Measurements from ENCODE around the gene MMP28. TPM values are rescaled to one million over a fixed set of nuclear protein-coding genes. Genes with fewer than 3 reads are reported as not detected.

Gene MMP28
- total and polyA plus RNA-seq, 2 of the 4 experiments (the other 2 are of a cell fraction) = 0.18 TPM; not detected in 1

DNA sequence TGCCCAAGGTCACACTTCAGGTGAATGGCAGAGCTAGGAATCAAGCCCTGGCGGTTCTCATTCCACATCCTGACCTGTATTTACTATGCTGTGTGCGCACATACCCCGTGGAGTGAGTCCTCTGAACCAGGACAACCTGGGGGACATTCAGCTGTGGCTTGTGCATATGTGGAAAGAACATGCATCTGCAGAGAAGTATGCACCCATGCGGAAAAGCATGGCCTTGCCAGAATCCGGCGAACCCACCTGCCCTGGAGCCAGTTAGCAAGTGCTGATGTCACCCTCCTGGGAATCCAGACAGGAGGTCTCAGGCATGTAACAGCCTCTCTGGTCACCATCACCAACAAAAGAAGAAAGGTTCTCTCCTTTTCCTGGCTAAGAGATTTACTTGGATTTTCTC is 62.1 kb downstream of the MMP28 start:
- ATAC-seq (ENCODE audit: low read depth) (no peak), DNase-seq (no peak)
- Histone ChIP-seq H2BK20ac (ENCODE audit: low read depth, low read length) (no peak overlapping the region), H3K9me3 (ENCODE audit: control insufficient read depth, insufficient read depth, low read length) (no peaks in the 10 kb centered on the region), H2AFZ (replicated peaks; ENCODE audit: low read length, poor library complexity) (no peak overlapping the region), H3K4me2 (ENCODE audit: low read depth, low read length) (no peak overlapping the region), H3K23ac (ENCODE audit: low read depth, low read length) (no peak overlapping the region), H2AK5ac (ENCODE audit: low read depth, low read length) (no peak overlapping the region), H4K91ac (ENCODE audit: insufficient read depth, low read depth, low read length) (no peak overlapping the region), H3K4me3 (ENCODE audit: insufficient read depth, low read depth, low read length) (no peak overlapping the region), H3K27ac (ENCODE audit: insufficient read depth, low read length) (no peak overlapping the region), H2BK15ac (ENCODE audit: low read depth, low read length) (no peak overlapping the region), H3K9ac (ENCODE audit: low read depth, low read length) (no peak overlapping the region), H4K8ac (ENCODE audit: low read depth in 2 of 2, low read length in 2 of 2) (no peak overlapping the region), H2BK5ac (ENCODE audit: low read depth, low read length, poor library complexity, severe bottlenecking) (no peak overlapping the region), H4K20me1 (ENCODE audit: insufficient read depth, low read length) (0 out of 2 replicates have a peak, but pooled peaks cover 3% of the 10 kb centered on the region), H3K27me3 (ENCODE audit: control insufficient read depth, insufficient read depth, low read length) (peaks cover 2% of the 10 kb centered on the region; the same call in 1 of the 2 replicates), H3K56ac (ENCODE audit: extremely low read depth, insufficient read depth, low read length) (no peak overlapping the region), H3K18ac (ENCODE audit: low read depth, low read length) (no peak overlapping the region), H3K4ac (ENCODE audit: low read depth, low read length) (no peak overlapping the region), H4K5ac (ENCODE audit: low read depth, low read length) (no peak overlapping the region), H2AK9ac (replicated peaks; ENCODE audit: low read depth, low read length, poor library complexity) (no peak overlapping the region), H3K14ac (replicated peaks; ENCODE audit: low read depth, low read length) (no peak overlapping the region), H3K36me3 (ENCODE audit: control insufficient read depth, insufficient read depth, low read length) (no peaks in the 10 kb centered on the region), H3K4me1 (ENCODE audit: control insufficient read depth, insufficient read depth, low read length) (peaks cover 3% of the 10 kb centered on the region), H3K9me1 (ENCODE audit: insufficient read depth, low read length) (peaks cover 4% of the 10 kb centered on the region; the same call in 1 of the 2 replicates), H2BK120ac (ENCODE audit: low read depth, low read length) (no peak overlapping the region), H3K79me1 (ENCODE audit: low read depth in 1 of 2, low read length in 2 of 2) (peaks cover 0 to 2% of the 10 kb centered on the region in 2 experiments; a peak in 1 of 4 replicates)
- POLR2A ChIA-PET (ENCODE audit: unreplicated experiment) = no interaction called here
- dilution Hi-C loops (cut with HindIII; ENCODE audit: low sequenced_read_pairs, unreplicated experiment) (no loop called here), in situ Hi-C loops (cut with MboI; ENCODE audit: low sequenced_read_pairs) (loop anchor here (25.0 kb wide), 1 partner anchor 371 kb away; the partner anchor contains the start of gene SLFN11), intact Hi-C loops (cut with micrococcal nuclease) (no loop called here)
- 96% methylated on average over 5 of the region's 6 CpGs; no CpG with 5 or more reads in 1 of the 2 experiments for WGBS, 2 experiments (ENCODE audit: extremely low coverage in 2 of 2, insufficient read length in 1 of 2)
- CTCF ChIA-PET = interaction anchor here (0.6 kb wide), 1 partner anchor 171 kb away, joined by 3 read pairs; no protein-coding TSS in a partner anchor
- no TSS peak for BruUV-seq (replicated peaks)
- TF ChIP-seq CTCF (conservative IDR thresholded peaks at IDR 0.05; ENCODE audit: low read depth, low read length) = no peak
- TF ChIP-seq SMC3 (IDR thresholded peaks at IDR 0.05; ENCODE audit: low read depth, low read length) = no peak
- no peak for TF ChIP-seq RCOR1 (IDR thresholded peaks at IDR 0.05; ENCODE audit: insufficient replicate concordance, low read length)
- TF ChIP-seq MXI1 (IDR thresholded peaks at IDR 0.05; ENCODE audit: borderline replicate concordance, low read depth, low read length) = no peak
- no peak for TF ChIP-seq CHD1 (IDR thresholded peaks at IDR 0.05; ENCODE audit: low read depth, low read length)
- TF ChIP-seq RAD21 (IDR thresholded peaks at IDR 0.05; ENCODE audit: low read length) = no peak
- no peak for TF ChIP-seq RFX5 (IDR thresholded peaks at IDR 0.05; ENCODE audit: low read depth, low read length)
- no peak for TF ChIP-seq POLR2A (IDR thresholded peaks at IDR 0.05; ENCODE audit: low read depth, low read length)
- no peak for TF ChIP-seq ELK1 (IDR thresholded peaks at IDR 0.05; ENCODE audit: borderline replicate concordance, low read depth, low read length)
- no peak for TF ChIP-seq FOS (IDR thresholded peaks at IDR 0.05; ENCODE audit: low read depth, low read length)
- no peak for TF ChIP-seq MAZ (IDR thresholded peaks at IDR 0.05; ENCODE audit: borderline replicate concordance, low read depth, low read length)
- TF ChIP-seq MAFK (IDR thresholded peaks at IDR 0.05; ENCODE audit: low read depth, low read length) = no peak
- no peak for TF ChIP-seq USF2 (IDR thresholded peaks at IDR 0.05; ENCODE audit: low read depth, low read length)
- TF ChIP-seq CEBPB (IDR thresholded peaks at IDR 0.05; ENCODE audit: low read depth, low read length) = no peak
- no peak for TF ChIP-seq NFE2L2 (IDR thresholded peaks at IDR 0.05; ENCODE audit: low read depth, low read length)
- TF ChIP-seq BHLHE40 (IDR thresholded peaks at IDR 0.05; ENCODE audit: low read depth, low read length) = no peak

Data from IMR-90 (cell line).